HepG2 (cell line): ENCODE results near the gene PSMD5. TPM values are rescaled to one million over a fixed set of nuclear protein-coding genes. Genes with fewer than 3 reads are reported as not detected.
A peak's percentile ranks its signal among the peaks of the same experiment; 100 is the strongest.

Source experiments
- BHLHE40 ChIP-seq: IDR thresholded peaks from 2 replicates; pipeline ENCODE4 v1.6.1; 2011; ENCODE audit warnings: low read length, improper control_type of control experiment
- CAMTA2 ChIP-seq: sonication (generic); formaldehyde crosslinking; IDR thresholded peaks from 2 replicates; pipeline ENCODE4 v1.4.0; 2020; ENCODE audit warnings: mild to moderate bottlenecking, missing genetic modification reagents, borderline replicate concordance
- HNRNPK ChIP-seq: fragments of 200-400 bp; formaldehyde crosslinking; IDR thresholded peaks from 2 replicates; pipeline ENCODE4 v1.6.1; 2018; ENCODE audit warnings: low read length, low read depth, moderate library complexity, mild to moderate bottlenecking; ENCODE audit not compliant: poor library complexity, severe bottlenecking
- MYC ChIP-seq: sonication (generic); formaldehyde crosslinking; IDR thresholded peaks from 2 replicates; pipeline ENCODE4 v1.9.0; 2021; ENCODE audit warnings: missing genetic modification reagents, borderline replicate concordance
- POLR2AphosphoS2 ChIP-seq: IDR thresholded peaks from 2 replicates; pipeline ENCODE4 v1.6.1; 2011; ENCODE audit warnings: low read depth, low read length, improper control_type of control experiment
- RBAK ChIP-seq: sonication (generic); formaldehyde crosslinking; IDR thresholded peaks from 2 replicates; pipeline ENCODE4 v1.5.1; 2020; ENCODE audit warnings: mild to moderate bottlenecking, missing genetic modification reagents
- SATB2 ChIP-seq: sonication (generic); formaldehyde crosslinking; IDR thresholded peaks from 2 replicates; pipeline ENCODE4 v1.5.0; 2020; ENCODE audit warnings: missing genetic modification reagents
- SSRP1 ChIP-seq: IDR thresholded peaks from 2 replicates; pipeline ENCODE4 v1.6.1; 2016; ENCODE audit warnings: control low read depth
- ZEB1 ChIP-seq: IDR thresholded peaks from 2 replicates; pipeline ENCODE4 v1.6.1; 2012; ENCODE audit warnings: mild to moderate bottlenecking, low read depth, inconsistent platforms; ENCODE audit not compliant: insufficient replicate concordance
- ZNF350 ChIP-seq: sonication (generic); formaldehyde crosslinking; IDR thresholded peaks from 2 replicates; pipeline ENCODE4 v1.4.0; 2020; ENCODE audit warnings: mild to moderate bottlenecking, low read depth, missing genetic modification reagents, borderline replicate concordance
- ZNF547 ChIP-seq: sonication (generic); formaldehyde crosslinking; IDR thresholded peaks from 2 replicates; pipeline ENCODE4 v1.5.1; 2020; ENCODE audit warnings: mild to moderate bottlenecking, missing genetic modification reagents
- ZNF768 ChIP-seq: sonication (generic); formaldehyde crosslinking; IDR thresholded peaks from 2 replicates; pipeline ENCODE4 v1.4.0; 2020; ENCODE audit warnings: missing genetic modification reagents
- polyA plus RNA-seq, 8 experiments: library from polyadenylated mRNA; depleted of rRNA in 3 of 8; stranded (reverse) in 7 of 8; unstranded in 1 of 8; fragments of >200 nt; fragmentation: Illumina TruSeq in 4 of 8; extraction: Trizol in 4 of 8; gene quantifications; 2 replicates each; pipeline versions ENCODE4 v1.2.1 to v1.2.3, GENCODE V29; 2011 to 2016; ENCODE audit warnings: low read depth in 4 of 8, missing spikeins in 1 of 8, mixed read lengths in 1 of 8; ENCODE audit not compliant: insufficient read depth in 1 of 8
- total RNA-seq, 5 experiments: library from RNA; depleted of rRNA; stranded (reverse); fragments of >200 nt; fragmentation: Illumina TruSeq; extraction: Trizol; gene quantifications; 2 replicates each; pipeline ENCODE4 v1.2.3, GENCODE V29; 2016; ENCODE audit warnings: low read depth in 1 of 5
- TF ChIP-seq, protein P1 (sequence below): sonication (generic); formaldehyde crosslinking; IDR thresholded peaks from 2 replicates; pipeline ENCODE4 v1.4.0; 2020; ENCODE audit warnings: missing genetic modification reagents
- TF ChIP-seq, protein P2 (sequence below): sonication (generic); formaldehyde crosslinking; IDR thresholded peaks from 2 replicates; pipeline ENCODE4 v1.8.1; 2022; ENCODE audit warnings: low read depth, mild to moderate bottlenecking, missing genetic modification reagents
- TF ChIP-seq, protein P3 (sequence below): sonication (generic); formaldehyde crosslinking; IDR thresholded peaks from 2 replicates; pipeline ENCODE4 v1.4.0; 2020; ENCODE audit warnings: missing genetic modification reagents, borderline replicate concordance
- TF ChIP-seq, protein P4 (sequence below): sonication (generic); formaldehyde crosslinking; IDR thresholded peaks from 2 replicates; pipeline ENCODE4 v1.8.0; 2022; ENCODE audit warnings: missing genetic modification reagents, mild to moderate bottlenecking, inconsistent platforms, borderline replicate concordance
- TF ChIP-seq, protein P5 (sequence below): sonication (generic); formaldehyde crosslinking; IDR thresholded peaks from 2 replicates; pipeline ENCODE4 v1.5.0; 2020; ENCODE audit warnings: mild to moderate bottlenecking, missing genetic modification reagents

The PSMD5 gene
- total and polyA plus RNA-seq, 2 of the 13 experiments (the other 11 are each of a cell fraction or from before 2014, with no cell fraction given) = 12.7 to 18.1 TPM

DNA sequence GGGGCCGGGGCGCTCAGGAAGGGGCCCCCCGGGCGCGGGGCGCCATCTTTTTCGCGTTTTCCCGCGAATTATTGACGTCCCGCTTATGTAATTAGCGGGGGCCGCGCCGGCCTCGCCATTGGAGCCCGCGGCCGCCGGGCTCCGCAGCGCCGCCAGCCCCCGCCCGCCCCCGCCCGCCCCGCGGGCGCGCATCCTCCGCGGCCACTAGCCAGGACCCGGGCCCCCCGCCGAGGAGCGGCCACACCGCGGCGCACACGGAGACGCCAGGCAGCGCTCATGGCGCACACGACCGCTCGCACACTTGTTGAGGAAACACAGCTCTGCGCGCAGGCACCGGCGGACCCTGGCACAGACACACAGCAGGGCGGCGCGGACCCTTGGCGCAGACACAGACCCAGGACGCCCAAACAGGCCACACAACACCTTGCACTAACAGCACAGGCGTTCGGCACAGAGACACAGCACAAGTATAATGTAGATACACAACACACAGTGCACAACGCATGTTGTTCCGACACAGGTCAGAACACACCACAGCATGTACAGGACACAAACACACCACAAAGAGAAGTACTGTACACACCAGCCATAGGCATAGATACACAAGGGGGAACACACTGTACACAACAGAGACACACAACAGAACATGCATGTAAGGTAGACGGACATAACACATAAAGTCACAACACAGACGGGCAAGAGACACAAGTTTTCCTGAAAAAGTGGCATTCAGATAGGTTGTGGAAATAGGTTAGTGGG is 34.7 kb upstream of the PSMD5 start (continued):
- TF ChIP-seq, protein P1, sequence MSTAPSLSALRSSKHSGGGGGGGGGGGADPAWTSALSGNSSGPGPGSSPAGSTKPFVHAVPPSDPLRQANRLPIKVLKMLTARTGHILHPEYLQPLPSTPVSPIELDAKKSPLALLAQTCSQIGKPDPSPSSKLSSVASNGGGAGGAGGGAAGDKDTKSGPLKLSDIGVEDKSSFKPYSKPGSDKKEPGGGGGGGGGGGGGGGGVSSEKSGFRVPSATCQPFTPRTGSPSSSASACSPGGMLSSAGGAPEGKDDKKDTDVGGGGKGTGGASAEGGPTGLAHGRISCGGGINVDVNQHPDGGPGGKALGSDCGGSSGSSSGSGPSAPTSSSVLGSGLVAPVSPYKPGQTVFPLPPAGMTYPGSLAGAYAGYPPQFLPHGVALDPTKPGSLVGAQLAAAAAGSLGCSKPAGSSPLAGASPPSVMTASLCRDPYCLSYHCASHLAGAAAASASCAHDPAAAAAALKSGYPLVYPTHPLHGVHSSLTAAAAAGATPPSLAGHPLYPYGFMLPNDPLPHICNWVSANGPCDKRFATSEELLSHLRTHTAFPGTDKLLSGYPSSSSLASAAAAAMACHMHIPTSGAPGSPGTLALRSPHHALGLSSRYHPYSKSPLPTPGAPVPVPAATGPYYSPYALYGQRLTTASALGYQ (CRISPR knock-in tag) = no peak
- peak; percentile 7 for TF ChIP-seq HNRNPK
- TF ChIP-seq, protein P2, sequence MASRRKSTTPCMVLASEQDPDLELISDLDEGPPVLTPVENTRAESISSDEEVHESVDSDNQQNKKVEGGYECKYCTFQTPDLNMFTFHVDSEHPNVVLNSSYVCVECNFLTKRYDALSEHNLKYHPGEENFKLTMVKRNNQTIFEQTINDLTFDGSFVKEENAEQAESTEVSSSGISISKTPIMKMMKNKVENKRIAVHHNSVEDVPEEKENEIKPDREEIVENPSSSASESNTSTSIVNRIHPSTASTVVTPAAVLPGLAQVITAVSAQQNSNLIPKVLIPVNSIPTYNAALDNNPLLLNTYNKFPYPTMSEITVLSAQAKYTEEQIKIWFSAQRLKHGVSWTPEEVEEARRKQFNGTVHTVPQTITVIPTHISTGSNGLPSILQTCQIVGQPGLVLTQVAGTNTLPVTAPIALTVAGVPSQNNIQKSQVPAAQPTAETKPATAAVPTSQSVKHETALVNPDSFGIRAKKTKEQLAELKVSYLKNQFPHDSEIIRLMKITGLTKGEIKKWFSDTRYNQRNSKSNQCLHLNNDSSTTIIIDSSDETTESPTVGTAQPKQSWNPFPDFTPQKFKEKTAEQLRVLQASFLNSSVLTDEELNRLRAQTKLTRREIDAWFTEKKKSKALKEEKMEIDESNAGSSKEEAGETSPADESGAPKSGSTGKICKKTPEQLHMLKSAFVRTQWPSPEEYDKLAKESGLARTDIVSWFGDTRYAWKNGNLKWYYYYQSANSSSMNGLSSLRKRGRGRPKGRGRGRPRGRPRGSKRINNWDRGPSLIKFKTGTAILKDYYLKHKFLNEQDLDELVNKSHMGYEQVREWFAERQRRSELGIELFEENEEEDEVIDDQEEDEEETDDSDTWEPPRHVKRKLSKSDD (CRISPR knock-in tag) = no peak
- TF ChIP-seq BHLHE40 = no peak
- TF ChIP-seq ZEB1 = no peak
- TF ChIP-seq CAMTA2 (CRISPR knock-in tag) = no peak; the same call in 1 of the 2 replicates
- no peak for TF ChIP-seq ZNF350
- TF ChIP-seq, protein P3, sequence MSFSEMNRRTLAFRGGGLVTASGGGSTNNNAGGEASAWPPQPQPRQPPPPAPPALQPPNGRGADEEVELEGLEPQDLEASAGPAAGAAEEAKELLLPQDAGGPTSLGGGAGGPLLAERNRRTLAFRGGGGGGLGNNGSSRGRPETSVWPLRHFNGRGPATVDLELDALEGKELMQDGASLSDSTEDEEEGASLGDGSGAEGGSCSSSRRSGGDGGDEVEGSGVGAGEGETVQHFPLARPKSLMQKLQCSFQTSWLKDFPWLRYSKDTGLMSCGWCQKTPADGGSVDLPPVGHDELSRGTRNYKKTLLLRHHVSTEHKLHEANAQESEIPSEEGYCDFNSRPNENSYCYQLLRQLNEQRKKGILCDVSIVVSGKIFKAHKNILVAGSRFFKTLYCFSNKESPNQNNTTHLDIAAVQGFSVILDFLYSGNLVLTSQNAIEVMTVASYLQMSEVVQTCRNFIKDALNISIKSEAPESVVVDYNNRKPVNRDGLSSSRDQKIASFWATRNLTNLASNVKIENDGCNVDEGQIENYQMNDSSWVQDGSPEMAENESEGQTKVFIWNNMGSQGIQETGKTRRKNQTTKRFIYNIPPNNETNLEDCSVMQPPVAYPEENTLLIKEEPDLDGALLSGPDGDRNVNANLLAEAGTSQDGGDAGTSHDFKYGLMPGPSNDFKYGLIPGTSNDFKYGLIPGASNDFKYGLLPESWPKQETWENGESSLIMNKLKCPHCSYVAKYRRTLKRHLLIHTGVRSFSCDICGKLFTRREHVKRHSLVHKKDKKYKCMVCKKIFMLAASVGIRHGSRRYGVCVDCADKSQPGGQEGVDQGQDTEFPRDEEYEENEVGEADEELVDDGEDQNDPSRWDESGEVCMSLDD (CRISPR knock-in tag) = 0 out of 2 replicates have a peak, but pooled peaks have one; percentile 51
- TF ChIP-seq, protein P4, sequence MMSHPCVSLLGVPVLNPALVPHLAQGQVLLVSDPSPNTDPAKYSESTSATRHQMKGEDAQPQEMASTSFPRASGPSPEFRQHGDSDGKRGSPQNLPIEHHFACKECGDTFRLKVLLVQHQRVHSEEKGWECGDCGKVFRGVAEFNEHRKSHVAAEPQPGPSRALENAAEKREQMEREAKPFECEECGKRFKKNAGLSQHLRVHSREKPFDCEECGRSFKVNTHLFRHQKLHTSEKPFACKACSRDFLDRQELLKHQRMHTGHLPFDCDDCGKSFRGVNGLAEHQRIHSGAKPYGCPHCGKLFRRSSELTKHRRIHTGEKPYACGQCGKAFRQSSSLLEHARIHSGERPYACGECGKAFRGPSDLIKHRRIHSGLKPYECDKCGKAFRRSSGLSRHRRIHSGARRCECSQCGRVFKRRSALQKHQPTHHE (CRISPR knock-in tag) = 0 out of 2 replicates have a peak, but pooled peaks have one; percentile 40
- no peak for TF ChIP-seq RBAK (CRISPR knock-in tag)
- TF ChIP-seq SSRP1 = 0 out of 2 replicates have a peak, but pooled peaks have one; percentile 56
- TF ChIP-seq, protein P5, sequence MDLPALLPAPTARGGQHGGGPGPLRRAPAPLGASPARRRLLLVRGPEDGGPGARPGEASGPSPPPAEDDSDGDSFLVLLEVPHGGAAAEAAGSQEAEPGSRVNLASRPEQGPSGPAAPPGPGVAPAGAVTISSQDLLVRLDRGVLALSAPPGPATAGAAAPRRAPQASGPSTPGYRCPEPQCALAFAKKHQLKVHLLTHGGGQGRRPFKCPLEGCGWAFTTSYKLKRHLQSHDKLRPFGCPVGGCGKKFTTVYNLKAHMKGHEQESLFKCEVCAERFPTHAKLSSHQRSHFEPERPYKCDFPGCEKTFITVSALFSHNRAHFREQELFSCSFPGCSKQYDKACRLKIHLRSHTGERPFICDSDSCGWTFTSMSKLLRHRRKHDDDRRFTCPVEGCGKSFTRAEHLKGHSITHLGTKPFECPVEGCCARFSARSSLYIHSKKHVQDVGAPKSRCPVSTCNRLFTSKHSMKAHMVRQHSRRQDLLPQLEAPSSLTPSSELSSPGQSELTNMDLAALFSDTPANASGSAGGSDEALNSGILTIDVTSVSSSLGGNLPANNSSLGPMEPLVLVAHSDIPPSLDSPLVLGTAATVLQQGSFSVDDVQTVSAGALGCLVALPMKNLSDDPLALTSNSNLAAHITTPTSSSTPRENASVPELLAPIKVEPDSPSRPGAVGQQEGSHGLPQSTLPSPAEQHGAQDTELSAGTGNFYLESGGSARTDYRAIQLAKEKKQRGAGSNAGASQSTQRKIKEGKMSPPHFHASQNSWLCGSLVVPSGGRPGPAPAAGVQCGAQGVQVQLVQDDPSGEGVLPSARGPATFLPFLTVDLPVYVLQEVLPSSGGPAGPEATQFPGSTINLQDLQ (CRISPR knock-in tag) = peak; percentile 81
- no peak for TF ChIP-seq SATB2
- TF ChIP-seq ZNF547 = no peak
- no peak for TF ChIP-seq POLR2AphosphoS2
- TF ChIP-seq MYC (CRISPR knock-in tag) = peak; percentile 79
- peak; percentile 92 for TF ChIP-seq ZNF768 (CRISPR knock-in tag)
